Lower lobe of right lung (tissue), 2 donors: ENCODE measurements around the gene P4HB. TPM values are rescaled to one million over a fixed set of nuclear protein-coding genes. Genes with fewer than 3 reads are reported as not detected.

Experiments used
- ATAC-seq, 2 donors: fragments of 200-7000 bp; cut with Tn5 transposase; one replicate each; pipeline ENCODE4 v1.9.1; 2020 to 2022; ENCODE audit warnings: mild to moderate bottlenecking in 2 of 2, moderate library complexity in 2 of 2
- DNase-seq: peaks from one replicate; pipeline ENCODE4 v3.0.0-alpha.2; 2020
- H3K27ac ChIP-seq: fragments of 200-600 bp; one replicate; pipeline ENCODE4 v1.8.0; 2022
- H3K27me3 ChIP-seq: fragments of 200-600 bp; one replicate; pipeline ENCODE4 v1.8.0; 2022; ENCODE audit warnings: low read depth
- H3K36me3 ChIP-seq: fragments of 200-600 bp; one replicate; pipeline ENCODE4 v1.8.0; 2022; ENCODE audit warnings: mild to moderate bottlenecking
- H3K4me1 ChIP-seq: fragments of 200-600 bp; one replicate; pipeline ENCODE4 v1.8.0; 2022
- H3K4me3 ChIP-seq: fragments of 200-600 bp; one replicate; pipeline ENCODE4 v1.8.0; 2022; ENCODE audit warnings: mild to moderate bottlenecking
- H3K9me3 ChIP-seq: fragments of 200-600 bp; one replicate; pipeline ENCODE4 v1.8.0; 2022
- CTCF ChIP-seq: fragments of 200-600 bp; IDR thresholded peaks from one replicate; pipeline ENCODE4 v1.8.0; 2022; ENCODE audit warnings: antibody characterized with exemption, mild to moderate bottlenecking
- intact Hi-C: fragments of 100-400 bp; cut with DNase I; formaldehyde crosslinking; loops from one replicate; pipeline ENCODE4 v1.11.0; 2022
- total RNA-seq: library from RNA; stranded (reverse); fragmentation: NEBNext Ultra II Directional; extraction: Animal tissue kit (Norgen Biotek cat#: 25700); gene quantifications from one replicate; pipeline ENCODE4 v1.2.1, GENCODE V29; 2021
- donor health status: DM: no; HTN: yes; CAD: no; lungs with severe emphysema.

P4HB gene
- total RNA-seq, 1 donor from 2014 or later, result 432 TPM

GRCh38 chr17:81844327-81844851 lies 15.9 kb downstream of the P4HB start:
- DNase-seq (no peak), ATAC-seq (no peak)
- Histone ChIP-seq H3K27ac (no peak overlapping the region), H3K36me3 (peaks cover 72% of the 10 kb centered on the region), H3K9me3 (no peaks in the 10 kb centered on the region), H3K4me1 (no peaks in the 10 kb centered on the region), H3K4me3 (no peak overlapping the region), H3K27me3 (no peaks in the 10 kb centered on the region)
- intact Hi-C loops, result no loop called here
- TF ChIP-seq CTCF, result no peak

GRCh38 chr17:81843713-81844326 lies 16.5 kb downstream of the P4HB start:
- intact Hi-C loops, result no loop called here
- no peak overlapping the region for H3K27ac ChIP-seq
- ATAC-seq, result no peak
- H3K4me1 ChIP-seq, result no peaks in the 10 kb centered on the region
- peaks cover 66% of the 10 kb centered on the region for H3K36me3 ChIP-seq
- no peaks in the 10 kb centered on the region for H3K27me3 ChIP-seq
- no peak overlapping the region for H3K4me3 ChIP-seq
- no peak for TF ChIP-seq CTCF
- no peak for DNase-seq
- no peaks in the 10 kb centered on the region for H3K9me3 ChIP-seq

- Histone ChIP-seq H3K27ac (no peak overlapping the region), H3K36me3 (peaks cover 57% of the 10 kb centered on the region), H3K27me3 (no peaks in the 10 kb centered on the region), H3K9me3 (no peaks in the 10 kb centered on the region), H3K4me3 (no peak overlapping the region), H3K4me1 (no peaks in the 10 kb centered on the region)
- ATAC-seq (peak; percentile 8 to 32), DNase-seq (no peak)
- intact Hi-C loops, result no loop called here
- TF ChIP-seq CTCF, result no peak
Observed at GRCh38 chr17:81842725-81843504, 17.4 kb downstream of the P4HB start.

- Histone ChIP-seq H3K27me3 (no peaks in the 10 kb centered on the region), H3K4me1 (no peaks in the 10 kb centered on the region), H3K27ac (no peak overlapping the region), H3K36me3 (peaks cover 51% of the 10 kb centered on the region), H3K4me3 (no peak overlapping the region), H3K9me3 (no peaks in the 10 kb centered on the region)
- no peak for ATAC-seq
- no peak for TF ChIP-seq CTCF
- intact Hi-C loops, result no loop called here
- DNase-seq, result no peak
Observed at GRCh38 chr17:81842378-81842724, 18.0 kb downstream of the P4HB start.

- H3K4me3 ChIP-seq, result no peak overlapping the region
- no peak for TF ChIP-seq CTCF
- no peaks in the 10 kb centered on the region for H3K27me3 ChIP-seq
- H3K36me3 ChIP-seq, result peaks cover 46% of the 10 kb centered on the region
- ATAC-seq (no peak), DNase-seq (no peak)
- intact Hi-C loops, result no loop called here
- H3K9me3 ChIP-seq, result no peaks in the 10 kb centered on the region
- no peak overlapping the region for H3K27ac ChIP-seq
- no peaks in the 10 kb centered on the region for H3K4me1 ChIP-seq
Observed at GRCh38 chr17:81841866-81842265, 18.5 kb downstream of the P4HB start.
